ENCODE results near the gene CAMTA1.

CAMTA1 gene

GRCh38 chr1:7780976-7781375, 995.7 kb downstream of the CAMTA1 start:
- TF ChIP-seq ESRRG (CRISPR knock-in tag; IDR thresholded peaks at IDR 0.05) = no peak
- TF ChIP-seq BACH2 (CRISPR knock-in tag; IDR thresholded peaks at IDR 0.05; ENCODE audit: borderline replicate concordance) = no peak
- TF ChIP-seq OSR1 (CRISPR knock-in tag; IDR thresholded peaks at IDR 0.05) = no peak
- no peak for TF ChIP-seq RARB (CRISPR knock-in tag; IDR thresholded peaks at IDR 0.05)
- no peak for TF ChIP-seq PATZ1 (CRISPR knock-in tag; IDR thresholded peaks at IDR 0.05; ENCODE audit: borderline replicate concordance)
- TF ChIP-seq, protein P1, sequence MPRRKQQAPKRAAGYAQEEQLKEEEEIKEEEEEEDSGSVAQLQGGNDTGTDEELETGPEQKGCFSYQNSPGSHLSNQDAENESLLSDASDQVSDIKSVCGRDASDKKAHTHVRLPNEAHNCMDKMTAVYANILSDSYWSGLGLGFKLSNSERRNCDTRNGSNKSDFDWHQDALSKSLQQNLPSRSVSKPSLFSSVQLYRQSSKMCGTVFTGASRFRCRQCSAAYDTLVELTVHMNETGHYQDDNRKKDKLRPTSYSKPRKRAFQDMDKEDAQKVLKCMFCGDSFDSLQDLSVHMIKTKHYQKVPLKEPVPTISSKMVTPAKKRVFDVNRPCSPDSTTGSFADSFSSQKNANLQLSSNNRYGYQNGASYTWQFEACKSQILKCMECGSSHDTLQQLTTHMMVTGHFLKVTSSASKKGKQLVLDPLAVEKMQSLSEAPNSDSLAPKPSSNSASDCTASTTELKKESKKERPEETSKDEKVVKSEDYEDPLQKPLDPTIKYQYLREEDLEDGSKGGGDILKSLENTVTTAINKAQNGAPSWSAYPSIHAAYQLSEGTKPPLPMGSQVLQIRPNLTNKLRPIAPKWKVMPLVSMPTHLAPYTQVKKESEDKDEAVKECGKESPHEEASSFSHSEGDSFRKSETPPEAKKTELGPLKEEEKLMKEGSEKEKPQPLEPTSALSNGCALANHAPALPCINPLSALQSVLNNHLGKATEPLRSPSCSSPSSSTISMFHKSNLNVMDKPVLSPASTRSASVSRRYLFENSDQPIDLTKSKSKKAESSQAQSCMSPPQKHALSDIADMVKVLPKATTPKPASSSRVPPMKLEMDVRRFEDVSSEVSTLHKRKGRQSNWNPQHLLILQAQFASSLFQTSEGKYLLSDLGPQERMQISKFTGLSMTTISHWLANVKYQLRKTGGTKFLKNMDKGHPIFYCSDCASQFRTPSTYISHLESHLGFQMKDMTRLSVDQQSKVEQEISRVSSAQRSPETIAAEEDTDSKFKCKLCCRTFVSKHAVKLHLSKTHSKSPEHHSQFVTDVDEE (CRISPR knock-in tag; IDR thresholded peaks at IDR 0.05) = no peak
- TF ChIP-seq POU6F1 (CRISPR knock-in tag; IDR thresholded peaks at IDR 0.05; ENCODE audit: borderline replicate concordance, low read depth) = no peak
- TF ChIP-seq PPARA (CRISPR knock-in tag; IDR thresholded peaks at IDR 0.05; ENCODE audit: borderline replicate concordance) = no peak
- TF ChIP-seq CREB5 (CRISPR knock-in tag; IDR thresholded peaks at IDR 0.05; ENCODE audit: low read depth) = no peak
- TF ChIP-seq ZC3H10 (CRISPR knock-in tag; IDR thresholded peaks at IDR 0.05) = no peak
- ATAC-seq = no peak

GRCh38 chr1:7781501-7781900, 996.2 kb downstream of the CAMTA1 start:
- no peak for TF ChIP-seq ZFP3 (CRISPR knock-in tag; IDR thresholded peaks at IDR 0.05)

DNA sequence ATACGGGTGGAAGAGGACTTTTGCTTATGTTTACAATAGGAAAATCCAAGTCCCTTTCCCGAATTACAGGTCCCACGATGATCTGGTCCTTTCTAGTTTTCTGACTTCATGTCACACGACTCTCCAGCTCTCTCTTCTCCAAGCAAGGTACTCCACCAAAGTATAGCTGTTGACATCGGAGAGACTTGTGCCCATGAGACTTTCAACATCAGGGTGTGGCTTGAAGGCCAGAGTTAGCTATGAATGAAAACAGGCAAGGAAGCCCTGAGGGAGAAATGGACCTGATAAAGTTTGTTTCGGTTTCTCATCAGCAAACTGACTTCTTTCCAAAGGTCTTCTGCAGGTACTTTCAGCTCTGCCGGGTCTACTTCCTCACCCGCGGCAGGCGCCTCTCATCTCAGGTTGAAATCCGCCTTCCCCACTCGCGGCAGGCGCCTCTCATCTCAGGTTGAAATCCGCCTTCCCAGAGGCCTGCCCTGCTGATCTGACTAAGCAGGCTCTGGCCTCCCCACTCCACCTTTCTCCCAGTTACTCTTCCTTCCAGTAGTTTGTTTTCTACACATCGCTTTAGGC, 996.8 kb downstream of the CAMTA1 start:
- ATAC-seq = no peak

More at GRCh38 chr1:7781501-7781900, 996.2 kb downstream of the CAMTA1 start:
- ATAC-seq = no peak

GRCh38 chr1:7783178-7783711, 998.0 kb downstream of the CAMTA1 start:
- ATAC-seq = peak; percentile 88
- no peak for TF ChIP-seq TOX (CRISPR knock-in tag; IDR thresholded peaks at IDR 0.05; ENCODE audit: borderline replicate concordance)
- TF ChIP-seq ARNTL (CRISPR knock-in tag; IDR thresholded peaks at IDR 0.05; ENCODE audit: borderline replicate concordance, low read depth) = no peak
- no peak for TF ChIP-seq ZNF565 (CRISPR knock-in tag; conservative IDR thresholded peaks at IDR 0.05; ENCODE audit: low read depth)
- TF ChIP-seq POU6F1 (CRISPR knock-in tag; IDR thresholded peaks at IDR 0.05; ENCODE audit: borderline replicate concordance, low read depth) = no peak
- TF ChIP-seq ESRRG (CRISPR knock-in tag; IDR thresholded peaks at IDR 0.05) = no peak
- no peak for TF ChIP-seq RARB (CRISPR knock-in tag; IDR thresholded peaks at IDR 0.05)
- TF ChIP-seq ZC3H10 (CRISPR knock-in tag; IDR thresholded peaks at IDR 0.05) = no peak
- no peak for TF ChIP-seq SNAI2 (CRISPR knock-in tag; IDR thresholded peaks at IDR 0.05)
- TF ChIP-seq GLIS3 (CRISPR knock-in tag; IDR thresholded peaks at IDR 0.05) = no peak
- no peak for TF ChIP-seq ZNF8 (CRISPR knock-in tag; IDR thresholded peaks at IDR 0.05)
- TF ChIP-seq, protein P1 (CRISPR knock-in tag; IDR thresholded peaks at IDR 0.05) = no peak
- TF ChIP-seq CSRNP3 (CRISPR knock-in tag; IDR thresholded peaks at IDR 0.05) = no peak
- no peak for TF ChIP-seq BACH2 (CRISPR knock-in tag; IDR thresholded peaks at IDR 0.05; ENCODE audit: borderline replicate concordance)
- no peak for TF ChIP-seq ZFP30 (CRISPR knock-in tag; IDR thresholded peaks at IDR 0.05)
- no peak for TF ChIP-seq ZFP3 (CRISPR knock-in tag; IDR thresholded peaks at IDR 0.05)
- no peak for TF ChIP-seq TCF4 (CRISPR knock-in tag; IDR thresholded peaks at IDR 0.05; ENCODE audit: borderline replicate concordance)

More for the DNA sequence above, 996.8 kb downstream of the CAMTA1 start:
- TF ChIP-seq ZC3H10 (CRISPR knock-in tag; IDR thresholded peaks at IDR 0.05) = no peak
- TF ChIP-seq GLIS3 (CRISPR knock-in tag; IDR thresholded peaks at IDR 0.05) = no peak
- TF ChIP-seq TCF4 (CRISPR knock-in tag; IDR thresholded peaks at IDR 0.05; ENCODE audit: borderline replicate concordance) = no peak
- no peak for TF ChIP-seq ZFP30 (CRISPR knock-in tag; IDR thresholded peaks at IDR 0.05)
